IPS-15b (cell line): ENCODE data around the gene KIF27.
"Not testable (repeated sequence)": the region's sequence is repeated elsewhere in the genome, so short reads cannot be mapped to it uniquely, and the experiment has no call there.

Experiments used
- H3K27me3 ChIP-seq: one replicate; pipeline ENCODE4 v1.6.1; 2013; ENCODE audit warnings: low read length; ENCODE audit not compliant: control insufficient read depth, insufficient read depth
- H3K36me3 ChIP-seq: one replicate; pipeline ENCODE4 v1.6.1; 2013; ENCODE audit warnings: low read length; ENCODE audit not compliant: control insufficient read depth, insufficient read depth
- H3K4me1 ChIP-seq: one replicate; pipeline ENCODE4 v1.6.1; 2013; ENCODE audit warnings: mild to moderate bottlenecking, low read length; ENCODE audit not compliant: control insufficient read depth, insufficient read depth
- H3K4me3 ChIP-seq: one replicate; pipeline ENCODE4 v1.5.1; 2013; ENCODE audit warnings: low read depth, low read length
- H3K9ac ChIP-seq: one replicate; pipeline ENCODE4 v1.6.1; 2013; ENCODE audit warnings: low read depth, mild to moderate bottlenecking, low read length
- H3K9me3 ChIP-seq: one replicate; pipeline ENCODE4 v1.6.1; 2013; ENCODE audit warnings: mild to moderate bottlenecking, low read length; ENCODE audit not compliant: control insufficient read depth, insufficient read depth

KIF27 gene

DNA sequence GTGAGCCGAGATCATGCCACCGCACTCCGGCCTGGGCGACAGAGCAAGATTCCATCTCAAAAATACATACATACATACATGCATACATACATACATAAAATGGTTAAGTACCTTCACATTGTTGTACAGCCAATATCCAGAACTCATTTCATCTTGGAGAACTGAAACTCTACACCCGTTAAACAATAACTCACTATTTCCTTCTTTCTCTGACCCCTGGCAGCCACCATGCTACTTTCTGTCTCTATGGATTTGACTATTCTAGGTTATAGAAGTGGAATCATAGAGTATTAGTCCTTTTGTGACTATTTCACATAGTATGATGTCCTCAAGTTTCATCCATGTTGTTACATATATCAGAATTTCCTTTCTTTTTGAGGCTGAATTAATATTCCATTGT lies 9.6 kb upstream of the KIF27 start:
- H3K36me3 ChIP-seq: no peaks in the 10 kb centered on the region
- H3K9ac ChIP-seq: no peak overlapping the region
- H3K9me3 ChIP-seq: no peaks in the 10 kb centered on the region
- no peaks in the 10 kb centered on the region for H3K27me3 ChIP-seq
- peaks cover 2% of the 10 kb centered on the region for H3K4me1 ChIP-seq
- H3K4me3 ChIP-seq: no peak overlapping the region

DNA sequence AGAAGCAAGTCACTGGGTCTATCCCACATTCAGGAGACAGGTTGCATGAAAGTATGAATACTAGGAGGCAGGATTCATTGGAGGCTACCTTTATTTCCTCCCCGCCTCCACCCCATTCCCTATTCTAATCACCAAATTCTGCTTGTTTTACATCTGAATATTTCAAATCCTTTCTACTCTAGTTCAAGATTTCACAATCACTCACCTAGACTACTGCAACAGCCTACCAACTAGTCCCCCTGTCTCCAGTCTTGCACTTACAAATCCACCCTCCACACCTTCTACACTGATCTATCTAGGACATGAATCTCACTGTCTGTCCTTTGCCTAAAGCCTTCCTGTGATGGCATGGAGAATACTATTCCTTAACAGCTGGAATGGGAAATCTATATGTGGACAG lies 6.4 kb upstream of the KIF27 start:
- no peaks in the 10 kb centered on the region for H3K36me3 ChIP-seq
- no peak overlapping the region for H3K4me3 ChIP-seq
- H3K9me3 ChIP-seq: no peaks in the 10 kb centered on the region

DNA sequence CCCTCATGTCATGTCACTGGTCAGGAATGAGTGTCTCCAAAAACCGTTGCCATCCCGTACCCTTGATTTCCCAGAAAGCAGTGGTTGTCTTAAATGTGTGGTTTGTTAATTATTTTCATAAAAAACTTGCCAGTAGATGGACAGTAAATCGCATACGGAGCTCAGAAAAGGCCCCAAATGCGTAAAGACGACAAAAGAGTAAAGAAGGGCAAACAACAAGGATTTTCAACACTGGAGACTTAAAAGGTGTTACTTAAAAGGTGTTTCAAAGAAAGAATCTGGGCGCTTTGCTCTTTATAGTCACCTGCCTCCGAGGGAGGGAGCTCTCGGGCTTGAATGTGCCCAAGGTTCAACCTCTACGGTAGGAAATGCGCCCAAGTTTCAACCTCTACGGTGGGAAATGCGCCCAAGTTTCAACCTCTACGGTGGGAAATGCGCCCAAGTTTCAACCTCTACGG lies 734 bp downstream of the KIF27 start:
- Histone ChIP-seq H3K27me3 (no peaks in the 10 kb centered on the region), H3K4me3 (peak overlapping the region; percentile 37), H3K36me3 (no peaks in the 10 kb centered on the region), H3K9me3 (no peaks in the 10 kb centered on the region), H3K9ac (peak overlapping the region; percentile 57), H3K4me1 (no peaks in the 10 kb centered on the region)

More for the DNA sequence above, 6.4 kb upstream of the KIF27 start:
- Histone ChIP-seq H3K4me1 (no peaks in the 10 kb centered on the region), H3K27me3 (no peaks in the 10 kb centered on the region), H3K9ac (no peak overlapping the region)

DNA sequence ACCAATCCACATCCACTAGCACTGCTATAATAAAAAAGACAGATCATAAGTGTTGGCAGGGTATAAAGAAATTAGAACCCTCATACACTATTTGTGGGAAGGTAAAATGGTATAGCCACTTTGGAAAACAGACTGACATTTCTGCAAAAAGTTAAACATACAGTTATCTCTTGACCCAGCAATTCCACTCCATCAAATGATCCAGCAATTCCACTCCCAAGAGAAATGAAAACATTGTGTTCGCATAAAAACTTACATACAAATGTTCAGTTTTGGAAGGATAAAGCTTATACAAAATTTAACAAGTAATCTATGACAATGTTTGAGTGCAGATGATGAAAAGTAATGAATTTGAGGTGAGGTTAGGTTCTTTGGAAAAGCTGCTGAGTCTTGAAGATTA lies 2.1 kb downstream of the KIF27 start:
- H3K4me1 ChIP-seq: no peaks in the 10 kb centered on the region
- H3K4me3 ChIP-seq: no peak overlapping the region
- H3K9ac ChIP-seq: no peak overlapping the region
- H3K9me3 ChIP-seq: no peaks in the 10 kb centered on the region
- no peaks in the 10 kb centered on the region for H3K36me3 ChIP-seq
- H3K27me3 ChIP-seq: no peaks in the 10 kb centered on the region

DNA sequence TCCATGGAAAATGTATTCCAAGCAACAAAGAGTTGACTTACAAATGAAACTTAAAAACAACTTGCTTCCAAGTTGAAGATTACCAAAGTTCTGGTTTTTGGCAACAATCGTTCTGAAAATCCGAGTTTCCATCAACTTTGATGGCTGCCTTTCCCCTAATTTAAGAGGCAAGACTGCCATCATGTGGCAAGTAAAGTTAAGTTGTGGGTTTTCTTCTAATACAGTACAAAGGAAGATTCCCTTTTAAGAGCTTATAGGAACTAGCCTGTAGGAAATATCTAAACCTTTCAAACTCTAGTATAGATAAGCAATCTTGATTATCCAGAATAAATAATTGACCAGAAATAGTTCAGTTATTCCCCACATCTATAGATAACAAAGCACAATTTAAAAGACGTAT lies 9.0 kb downstream of the KIF27 start:
- H3K9me3 ChIP-seq, H3K27me3 ChIP-seq, H3K4me1 ChIP-seq, H3K36me3 ChIP-seq, H3K9ac ChIP-seq, H3K4me3 ChIP-seq: not testable (repeated sequence)

DNA sequence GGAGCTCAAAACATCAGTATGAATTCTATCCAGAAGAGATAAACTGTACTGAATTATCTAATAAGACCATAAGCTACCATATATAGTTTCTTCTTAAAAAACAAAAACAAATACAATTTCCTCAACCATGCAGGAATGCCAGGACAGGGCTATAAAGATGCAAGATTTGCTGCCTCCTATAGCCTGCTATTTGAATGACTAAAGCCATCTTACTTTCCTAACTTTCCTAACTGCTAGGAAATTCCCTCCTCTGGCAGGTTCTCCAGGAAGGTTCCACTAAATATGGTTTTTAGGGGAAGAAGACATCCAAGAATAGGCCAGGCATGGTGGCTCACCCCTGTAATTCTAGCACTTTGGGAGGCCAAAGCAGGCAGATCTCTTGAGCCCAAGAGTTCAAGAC lies 15.1 kb downstream of the KIF27 start:
- Histone ChIP-seq H3K36me3 (no peaks in the 10 kb centered on the region), H3K4me3 (no peak overlapping the region), H3K9me3 (no peaks in the 10 kb centered on the region), H3K9ac (no peak overlapping the region), H3K27me3 (no peaks in the 10 kb centered on the region), H3K4me1 (no peaks in the 10 kb centered on the region)

DNA sequence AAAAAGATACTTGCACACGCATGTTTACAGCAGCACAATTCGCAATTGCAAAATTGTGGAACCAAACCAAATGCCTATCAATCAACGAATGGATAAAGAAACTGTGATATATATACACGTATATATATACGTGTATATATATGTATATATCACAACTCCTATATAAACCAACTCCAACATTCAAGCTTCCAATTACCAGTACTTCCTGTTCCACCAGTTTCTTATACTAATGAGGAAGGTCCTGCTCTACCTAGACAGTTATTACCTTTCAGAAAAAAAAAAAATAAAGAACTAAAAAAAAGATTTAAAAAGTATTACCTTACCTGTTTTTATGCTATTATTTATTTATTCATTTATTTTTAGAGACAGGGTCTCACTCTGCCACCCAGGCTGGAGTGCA lies 20.6 kb downstream of the KIF27 start:
- H3K4me3 ChIP-seq, H3K27me3 ChIP-seq, H3K4me1 ChIP-seq, H3K9ac ChIP-seq, H3K9me3 ChIP-seq, H3K36me3 ChIP-seq: not testable (repeated sequence)

DNA sequence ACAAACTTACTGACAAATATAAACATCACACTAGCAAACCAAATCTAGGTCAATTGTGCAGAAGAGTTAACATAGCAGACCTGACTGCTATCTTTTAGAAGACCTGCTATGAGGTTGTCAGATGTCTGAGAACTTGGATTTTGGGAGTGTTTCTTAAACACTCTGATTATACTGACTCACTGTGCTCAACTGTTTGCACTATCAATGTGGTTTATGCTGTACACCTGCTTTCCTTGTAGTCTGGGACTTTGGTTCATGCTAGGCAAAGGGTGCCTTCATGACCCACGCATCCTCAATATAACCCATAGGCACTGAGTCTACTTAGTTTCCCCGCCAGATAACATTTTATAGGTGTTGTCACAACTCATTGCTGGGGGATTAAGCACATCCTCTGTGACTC lies 26.9 kb downstream of the KIF27 start:
- not testable (repeated sequence) for H3K4me1 ChIP-seq, H3K9ac ChIP-seq, H3K36me3 ChIP-seq, H3K27me3 ChIP-seq, H3K4me3 ChIP-seq, H3K9me3 ChIP-seq

DNA sequence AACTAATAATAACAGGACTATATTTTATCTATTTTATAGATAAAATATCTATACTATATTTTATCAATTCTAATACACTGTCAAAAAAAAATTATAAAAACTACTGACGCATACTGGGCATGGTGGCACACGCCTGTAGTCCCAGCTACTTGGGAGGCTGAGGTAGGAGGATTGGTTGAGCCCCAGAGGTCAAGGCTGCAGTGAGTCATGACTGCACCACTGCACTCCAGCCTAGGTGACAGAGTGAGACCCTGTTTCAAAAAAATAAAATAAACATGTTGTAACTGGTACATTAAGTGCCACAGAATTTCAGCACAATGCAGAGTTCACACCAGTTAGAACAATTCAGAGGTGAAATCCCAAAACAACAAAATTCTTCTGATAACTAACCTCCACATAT lies 34.7 kb downstream of the KIF27 start:
- H3K4me1 ChIP-seq, H3K27me3 ChIP-seq, H3K4me3 ChIP-seq, H3K9ac ChIP-seq, H3K36me3 ChIP-seq, H3K9me3 ChIP-seq: not testable (repeated sequence)

DNA sequence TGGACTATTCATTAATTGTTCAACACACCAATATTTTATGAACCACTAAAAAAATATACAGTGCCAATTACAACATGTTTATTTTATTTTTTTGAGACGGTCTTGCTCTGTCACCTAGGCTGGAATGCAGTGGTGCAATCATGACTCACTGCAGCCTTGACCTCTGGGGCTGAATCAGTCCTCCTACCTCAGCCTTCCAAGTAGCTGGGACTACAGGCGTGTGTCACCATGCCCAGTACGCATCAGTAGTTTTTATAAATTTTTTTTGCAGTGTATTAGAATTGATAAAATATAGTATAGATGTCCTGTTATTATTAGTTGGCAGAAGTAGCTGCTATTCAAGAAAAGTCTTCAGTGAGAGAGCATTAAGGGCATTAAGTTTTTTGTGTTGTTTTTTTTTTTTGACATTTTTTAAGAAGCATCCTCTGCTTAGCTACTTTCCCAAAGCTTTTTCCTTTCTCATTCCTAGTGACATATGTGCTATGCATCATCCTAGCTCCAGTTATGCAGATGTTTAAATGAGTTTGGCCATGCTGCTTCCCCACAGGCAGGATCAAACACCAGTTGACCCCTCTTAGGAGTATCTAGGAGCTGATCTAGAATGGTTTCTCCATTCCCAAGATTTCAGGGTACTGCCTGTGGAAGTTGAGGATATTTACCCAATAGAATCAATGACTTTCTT lies 35.5 kb downstream of the KIF27 start:
- not testable (repeated sequence) for H3K9ac ChIP-seq, H3K4me1 ChIP-seq, H3K9me3 ChIP-seq, H3K27me3 ChIP-seq, H3K4me3 ChIP-seq, H3K36me3 ChIP-seq

DNA sequence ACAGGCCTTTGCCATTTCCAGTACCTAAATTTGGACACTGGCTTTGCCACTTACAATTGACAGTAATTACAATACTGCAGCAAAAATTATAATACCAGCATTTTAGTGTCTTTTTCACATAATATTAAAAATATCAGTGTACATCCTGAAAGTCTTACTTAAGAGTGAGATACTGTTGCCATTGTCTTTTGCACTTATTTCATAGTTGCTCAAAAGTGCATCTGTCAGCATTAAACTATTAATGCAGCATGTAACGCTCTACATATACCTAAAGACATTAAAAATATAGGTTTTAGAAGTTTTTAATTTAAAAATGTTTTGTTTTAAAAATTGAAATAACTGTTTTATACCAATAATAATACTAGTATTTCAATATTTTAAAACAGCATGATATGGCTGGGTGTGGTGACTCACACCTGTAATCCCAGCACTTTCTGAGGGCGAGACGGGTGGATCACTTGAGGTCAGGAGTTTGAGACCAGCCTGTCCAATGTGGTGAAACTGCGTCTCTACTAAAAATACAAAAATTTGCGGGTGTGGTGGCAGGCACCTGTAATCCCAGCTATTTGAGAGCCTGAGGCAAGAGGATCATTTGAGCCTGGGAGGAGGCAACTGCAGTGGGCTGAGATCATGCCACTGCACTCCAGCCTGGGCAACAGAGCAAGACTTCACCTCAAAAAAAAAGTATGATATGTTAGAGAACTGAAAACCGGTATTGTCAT lies 39.4 kb downstream of the KIF27 start:
- not testable (repeated sequence) for H3K36me3 ChIP-seq, H3K4me1 ChIP-seq, H3K4me3 ChIP-seq, H3K9me3 ChIP-seq, H3K9ac ChIP-seq, H3K27me3 ChIP-seq

DNA sequence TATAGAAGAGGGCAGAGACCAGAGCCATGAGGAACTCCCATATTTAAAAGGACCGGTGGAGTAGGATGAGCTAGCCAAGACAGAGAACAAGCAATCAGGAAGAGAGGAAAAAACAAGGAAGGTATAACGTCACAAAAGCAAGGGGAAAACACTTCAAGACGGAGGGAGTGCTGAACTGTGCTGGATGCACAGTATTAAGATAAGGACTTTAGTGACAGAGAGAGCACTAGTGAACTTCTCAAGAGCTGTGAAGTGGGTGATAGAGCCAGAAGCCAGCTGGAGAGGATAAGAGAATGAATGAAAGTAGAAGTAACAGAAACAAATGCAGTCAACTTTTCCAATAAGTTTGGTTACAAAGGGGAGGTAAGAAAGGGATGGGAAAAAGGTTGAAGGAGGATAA lies 45.7 kb downstream of the KIF27 start:
- H3K4me1 ChIP-seq, H3K27me3 ChIP-seq, H3K9ac ChIP-seq, H3K9me3 ChIP-seq, H3K36me3 ChIP-seq, H3K4me3 ChIP-seq: not testable (repeated sequence)
